ENCODE data around the gene POLR2F. TPM values are rescaled to one million over a fixed set of nuclear protein-coding genes. Genes with fewer than 3 reads are reported as not detected.

Gene POLR2F
- total RNA-seq, 1 donor from 2014 or later = 136 TPM

- no peak overlapping the region for H3K4me3 ChIP-seq (ENCODE audit: low read depth, low read length)
- DNase-seq (ENCODE audit: low read depth) = no peak
- TF ChIP-seq CTCF (conservative IDR thresholded peaks at IDR 0.05; ENCODE audit: low read depth, low read length) = no peak
These were observed 28.2 kb upstream of the POLR2F start for GRCh38 chr22:37925330-37925729.

- no peak overlapping the region for H3K4me3 ChIP-seq (ENCODE audit: low read depth, low read length)
- no peak for TF ChIP-seq CTCF (conservative IDR thresholded peaks at IDR 0.05; ENCODE audit: low read depth, low read length)
- DNase-seq (ENCODE audit: low read depth) = no peak
These were observed 27.7 kb upstream of the POLR2F start for GRCh38 chr22:37925767-37926166.

GRCh38 chr22:37926358-37926757 is 27.1 kb upstream of the POLR2F start:
- no peak for TF ChIP-seq CTCF (conservative IDR thresholded peaks at IDR 0.05; ENCODE audit: low read depth, low read length)
- DNase-seq (ENCODE audit: low read depth) = no peak
- no peak overlapping the region for H3K4me3 ChIP-seq (ENCODE audit: low read depth, low read length)

GRCh38 chr22:37926771-37927636 is 26.5 kb upstream of the POLR2F start:
- no peak overlapping the region for H3K4me3 ChIP-seq (ENCODE audit: low read depth, low read length)
- TF ChIP-seq CTCF (conservative IDR thresholded peaks at IDR 0.05; ENCODE audit: low read depth, low read length) = no peak
- DNase-seq (ENCODE audit: low read depth) = no peak

GRCh38 chr22:37927637-37927936 is 25.9 kb upstream of the POLR2F start:
- no peak for DNase-seq (ENCODE audit: low read depth)

GRCh38 chr22:37929390-37929789 is 24.1 kb upstream of the POLR2F start:
- DNase-seq (ENCODE audit: low read depth) = no peak
- no peak for TF ChIP-seq CTCF (conservative IDR thresholded peaks at IDR 0.05; ENCODE audit: low read depth, low read length)
- H3K4me3 ChIP-seq (ENCODE audit: low read depth, low read length) = no peak overlapping the region

More at GRCh38 chr22:37927637-37927936, 25.9 kb upstream of the POLR2F start:
- no peak overlapping the region for H3K4me3 ChIP-seq (ENCODE audit: low read depth, low read length)
- no peak for TF ChIP-seq CTCF (conservative IDR thresholded peaks at IDR 0.05; ENCODE audit: low read depth, low read length)

Measured in epithelial cell of proximal tubule (primary cell).